KBM-7 (cell line): ENCODE data around the gene SETD1B.
"Not testable (repeated sequence)": the region's sequence is repeated elsewhere in the genome, so short reads cannot be mapped to it uniquely, and the experiment has no call there.

Experiments
- DNase-seq: peaks from one replicate; pipeline ENCODE4 v3.0.0-alpha.2; 2015
- in situ Hi-C: fragments of 300-500 bp; cut with MboI; formaldehyde crosslinking; loops from 2 replicates; pipeline ENCODE4 v1.14.3; 2020; ENCODE audit warnings: low sequenced_read_pairs, low pct_unique_long_range_greater_than_20kb, mixed read lengths

The SETD1B gene

GRCh38 chr12:121873216-121873569 lies 69.4 kb downstream of the SETD1B start:
- in situ Hi-C loops: no loop called here
- no peak for DNase-seq

- peak; percentile 39 for DNase-seq
- in situ Hi-C loops: no loop called here
Measured at GRCh38 chr12:121874071-121874470, 70.3 kb downstream of the SETD1B start.

DNA sequence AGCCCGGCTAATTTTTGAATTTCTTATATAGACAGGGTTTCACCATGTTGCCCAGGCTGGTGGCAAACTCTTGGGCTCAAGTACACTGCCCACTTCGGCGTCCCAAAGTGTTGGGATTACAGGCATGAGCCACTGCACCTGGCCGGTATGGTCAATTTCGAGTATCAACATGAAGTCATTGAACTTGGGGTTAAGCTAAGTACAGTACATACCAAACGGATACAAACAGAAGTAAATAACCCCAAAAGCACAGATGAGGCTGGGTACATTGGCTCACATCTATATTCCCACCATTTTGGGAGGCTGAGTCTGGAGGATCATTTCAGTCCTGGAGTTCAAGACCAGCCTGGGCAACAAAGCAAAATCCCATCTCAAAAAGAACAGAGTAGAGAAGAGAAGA lies 71.8 kb downstream of the SETD1B start:
- in situ Hi-C loops: no loop called here
- no peak for DNase-seq

DNA sequence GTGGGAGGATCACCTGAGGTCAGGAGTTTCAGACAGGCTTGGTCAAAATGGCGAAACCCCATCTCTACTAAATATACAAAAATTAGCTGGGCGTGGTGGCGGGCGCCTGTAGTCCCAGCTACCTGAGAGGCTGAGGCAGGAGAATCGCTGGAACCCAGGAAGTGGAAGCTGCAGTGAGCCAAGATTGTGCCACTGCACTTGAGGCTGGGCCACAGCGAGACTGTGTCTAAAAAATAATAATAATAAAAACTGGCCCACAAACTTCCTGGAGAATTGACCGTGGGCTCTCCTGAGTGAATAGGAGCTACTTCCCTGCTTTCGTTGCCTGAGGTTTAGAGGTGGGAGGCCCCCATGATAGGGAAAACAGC lies 72.3 kb downstream of the SETD1B start:
- in situ Hi-C loops, DNase-seq: not testable (repeated sequence)
